ENCODE results near the gene BYSL. TPM values are rescaled to one million over a fixed set of nuclear protein-coding genes. Genes with fewer than 3 reads are reported as not detected.

The BYSL gene
- total RNA-seq, 1 experiment from 2014 or later, result 51.7 TPM

GRCh38 chr6:41917528-41917927 lies 3.8 kb upstream of the BYSL start:
- Mint-ChIP-seq H3K4me1 (ENCODE audit: low read depth, unreplicated experiment) (peaks cover 14% of the 10 kb centered on the region), H3K4me3 (ENCODE audit: low read depth, unreplicated experiment) (no peak overlapping the region), H3K27ac (ENCODE audit: unreplicated experiment) (peak overlapping the region; percentile 75), H3K27me3 (ENCODE audit: unreplicated experiment) (no peaks in the 10 kb centered on the region), H3K9me3 (ENCODE audit: low read depth, unreplicated experiment) (no peaks in the 10 kb centered on the region), H3K36me3 (ENCODE audit: insufficient read depth, unreplicated experiment) (peaks cover 35% of the 10 kb centered on the region)
- CTCF ChIA-PET, result interaction anchor here (0.5 to 0.7 kb wide), 2 partner anchors 683 to 785 kb away, joined by 3 to 4 read pairs; no protein-coding TSS in a partner anchor
- BruUV-seq (replicated peaks), result no TSS peak
- no peak for TF ChIP-seq CTCF (IDR thresholded peaks at IDR 0.05; ENCODE audit: unreplicated experiment)
- no peak for DNase-seq
- intact Hi-C loops (cut with micrococcal nuclease; ENCODE audit: unreplicated experiment), result no loop called here

DNA sequence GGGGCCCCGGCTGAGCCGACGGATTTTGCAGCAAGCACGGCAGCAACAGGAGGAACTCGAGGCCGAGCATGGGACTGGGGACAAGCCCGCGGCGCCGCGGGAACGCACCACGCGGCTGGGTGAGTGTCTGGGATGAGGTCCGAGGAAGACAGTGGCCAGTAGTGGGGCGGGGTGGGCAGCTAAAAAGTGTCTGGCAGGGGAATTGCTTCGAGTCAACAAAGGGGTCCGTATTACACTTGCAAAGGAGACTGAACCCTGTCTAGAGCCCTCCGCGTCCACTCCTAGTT lies 356 bp downstream of the BYSL start:
- CTCF ChIA-PET, result interaction anchor here (0.6 to 2.5 kb wide), 10 partner anchors 9 to 135 kb away, joined by 3 to 29 read pairs (median 6); partner anchors contain the start of genes TOMM6 and USP49
- H3K27me3 Mint-ChIP-seq (ENCODE audit: unreplicated experiment), result no peaks in the 10 kb centered on the region
- intact Hi-C loops (cut with micrococcal nuclease; ENCODE audit: unreplicated experiment), result loop anchor here (5.0 kb wide), 1 partner anchor 126 kb away; no protein-coding TSS in a partner anchor
- peaks cover 60% of the 10 kb centered on the region for H3K36me3 Mint-ChIP-seq (ENCODE audit: insufficient read depth, unreplicated experiment)
- no TSS peak for BruUV-seq (replicated peaks)
- DNase-seq, result no peak
- peak overlapping the region; percentile 99 for H3K4me3 Mint-ChIP-seq (ENCODE audit: low read depth, unreplicated experiment)
- peak overlapping the region; percentile 99 for H3K27ac Mint-ChIP-seq (ENCODE audit: unreplicated experiment)
- H3K9me3 Mint-ChIP-seq (ENCODE audit: low read depth, unreplicated experiment), result no peaks in the 10 kb centered on the region
- TF ChIP-seq CTCF (IDR thresholded peaks at IDR 0.05; ENCODE audit: unreplicated experiment), result no peak
- H3K4me1 Mint-ChIP-seq (ENCODE audit: low read depth, unreplicated experiment), result peaks cover 41% of the 10 kb centered on the region

- no peaks in the 10 kb centered on the region for H3K9me3 Mint-ChIP-seq (ENCODE audit: low read depth, unreplicated experiment)
- no peak for DNase-seq
- H3K4me3 Mint-ChIP-seq (ENCODE audit: low read depth, unreplicated experiment), result peak overlapping the region; percentile 99
- TSS peak; percentile 62 for BruUV-seq (replicated peaks)
- peaks cover 40% of the 10 kb centered on the region for H3K4me1 Mint-ChIP-seq (ENCODE audit: low read depth, unreplicated experiment)
- no peak for TF ChIP-seq CTCF (IDR thresholded peaks at IDR 0.05; ENCODE audit: unreplicated experiment)
- no peaks in the 10 kb centered on the region for H3K27me3 Mint-ChIP-seq (ENCODE audit: unreplicated experiment)
- H3K36me3 Mint-ChIP-seq (ENCODE audit: insufficient read depth, unreplicated experiment), result peaks cover 60% of the 10 kb centered on the region
- intact Hi-C loops (cut with micrococcal nuclease; ENCODE audit: unreplicated experiment), result loop anchor here (2.0 to 5.0 kb wide), 2 partner anchors 19 to 125 kb away; partner anchors contain the start of gene CCND3
- CTCF ChIA-PET, result interaction anchor here (0.6 to 2.5 kb wide), 4 partner anchors 12 to 135 kb away, joined by 4 to 29 read pairs (median 14); partner anchors contain the start of gene TOMM6
- peak overlapping the region; percentile 99 for H3K27ac Mint-ChIP-seq (ENCODE audit: unreplicated experiment)
Measured at GRCh38 chr6:41922154-41922553, 855 bp downstream of the BYSL start.

DNA sequence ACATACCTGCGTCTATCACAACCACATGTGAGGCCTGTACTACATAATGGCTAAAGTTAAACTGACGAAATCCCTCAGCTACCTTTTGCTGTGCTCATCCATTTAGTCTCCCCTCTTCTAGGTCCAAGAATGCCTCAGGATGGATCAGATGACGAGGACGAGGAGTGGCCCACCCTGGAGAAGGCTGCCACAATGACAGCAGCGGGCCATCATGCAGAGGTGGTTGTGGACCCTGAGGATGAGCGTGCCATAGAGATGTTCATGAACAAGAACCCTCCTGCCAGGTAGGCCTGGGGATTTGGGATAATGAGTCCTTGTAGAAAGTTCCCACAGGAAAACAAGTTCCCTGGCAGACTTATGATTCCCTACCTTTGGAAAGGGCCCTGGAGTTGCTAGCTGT lies 6.0 kb downstream of the BYSL start:
- Mint-ChIP-seq H3K27me3 (ENCODE audit: unreplicated experiment) (no peaks in the 10 kb centered on the region), H3K36me3 (ENCODE audit: insufficient read depth, unreplicated experiment) (peaks cover 74% of the 10 kb centered on the region), H3K9me3 (ENCODE audit: low read depth, unreplicated experiment) (no peaks in the 10 kb centered on the region), H3K27ac (ENCODE audit: unreplicated experiment) (no peak overlapping the region), H3K4me1 (ENCODE audit: low read depth, unreplicated experiment) (peaks cover 29% of the 10 kb centered on the region), H3K4me3 (ENCODE audit: low read depth, unreplicated experiment) (no peak overlapping the region)
- CTCF ChIA-PET, result interaction anchor here (0.6 to 1.1 kb wide), 3 partner anchors 9 to 1585 kb away, joined by 3 to 5 read pairs (median 3); no protein-coding TSS in a partner anchor
- no TSS peak for BruUV-seq (replicated peaks)
- intact Hi-C loops (cut with micrococcal nuclease; ENCODE audit: unreplicated experiment), result no loop called here
- no peak for DNase-seq
- no peak for TF ChIP-seq CTCF (IDR thresholded peaks at IDR 0.05; ENCODE audit: unreplicated experiment)
